Endometrium (tissue), 2 donors: Measurements from ENCODE around the gene BTD.

Experiments
- FAIRE-seq: peaks from 2 replicates; lab custom pipeline; 2012; peaks lifted over from hg19 to GRCh38; lab: Jason Lieb, UNC
- donor health status: control.
- donor health status: control.

Gene BTD

GRCh38 chr3:15667484-15667883 is 65.9 kb downstream of the BTD start:
- FAIRE-seq: no peak

- no peak for FAIRE-seq
Observed at GRCh38 chr3:15673536-15673935, 72.0 kb downstream of the BTD start.

- FAIRE-seq: no peak
Observed at GRCh38 chr3:15676259-15676658, 74.7 kb downstream of the BTD start.

- no peak for FAIRE-seq
Observed at GRCh38 chr3:15679306-15679705, 77.8 kb downstream of the BTD start.

- FAIRE-seq: no peak
Observed at GRCh38 chr3:15681668-15682067, 80.1 kb downstream of the BTD start.

- FAIRE-seq: peak; percentile 50
Observed at GRCh38 chr3:15682561-15683185, 81.1 kb downstream of the BTD start.

- peak; percentile 45 for FAIRE-seq
Observed at GRCh38 chr3:15683253-15683652, 81.7 kb downstream of the BTD start.

GRCh38 chr3:15685927-15686326 is 84.4 kb downstream of the BTD start:
- no peak for FAIRE-seq

- no peak for FAIRE-seq
Observed at GRCh38 chr3:15690230-15690629, 88.7 kb downstream of the BTD start.

GRCh38 chr3:15690748-15691147 is 89.2 kb downstream of the BTD start:
- FAIRE-seq: no peak

GRCh38 chr3:15693355-15693754 is 91.8 kb downstream of the BTD start:
- no peak for FAIRE-seq

GRCh38 chr3:15694628-15695027 is 93.1 kb downstream of the BTD start:
- FAIRE-seq: no peak
